K562 (cell line): Measurements from ENCODE around the gene SERTAD3. TPM values are rescaled to one million over a fixed set of nuclear protein-coding genes. Genes with fewer than 3 reads are reported as not detected.
A peak's percentile ranks its signal among the peaks of the same experiment; 100 is the strongest.
"Not testable (repeated sequence)": the region's sequence is repeated elsewhere in the genome, so short reads cannot be mapped to it uniquely, and the experiment has no call there.

ENCODE experiments used
- ATAC-seq: fragments of 200-7000 bp; cut with Tn5 transposase; 3 replicates; pipeline ENCODE4 v1.9.1; 2020; ENCODE audit warnings: moderate library complexity
- BruUV-seq: library from RNA; stranded (reverse); fragments of 400-500 nt; replicated peaks from 2 replicates; lab custom pipeline; 2021; lab: Mats Ljungman, UMichigan
- CTCF ChIA-PET: fragments of 300-600 bp; formaldehyde crosslinking; extraction: SDS; loops from one replicate; lab custom pipeline; 2021; ENCODE audit warnings: low intra/inter-chr PET ratio; lab: Yijun Ruan, JAX
- POLR2A ChIA-PET: fragments of 300-600, 350-650 bp; sonication (Branson Sonifier 250); formaldehyde crosslinking; extraction: SDS; loops from one replicate; lab custom pipeline; 2021; ENCODE audit warnings: antibody characterized with exemption, inconsistent platforms; lab: Yijun Ruan, JAX
- DNase-seq, 4 experiments: peaks; one replicate each; pipeline versions ENCODE4 v3.0.0 to v3.0.0-alpha.2; 2011 to 2018; ENCODE audit warnings: low spot score in 3 of 4, mixed read lengths in 3 of 4; ENCODE audit errors: extremely low read depth in 1 of 4
- FAIRE-seq: peaks from 2 replicates; lab custom pipeline; 2011; peaks lifted over from hg19 to GRCh38; lab: Jason Lieb, UNC
- H2AFZ ChIP-seq: 2 replicates; pipeline ENCODE4 v1.6.0; 2011; ENCODE audit warnings: low read depth, low read length, control low read depth, inconsistent platforms
- H3K27ac ChIP-seq: fragments of 200-600 bp; 3 replicates; pipeline ENCODE4 v1.8.0; 2011; ENCODE audit warnings: low read depth, mild to moderate bottlenecking, control low read depth, inconsistent platforms, low read length, moderate library complexity, mixed read lengths; ENCODE audit errors: extremely low read depth
- H3K27me3 ChIP-seq, 2 experiments: fragments of 300-600 bp in 1 of 2; 2 replicates in 1 of 2; 3 replicates in 1 of 2; pipeline versions ENCODE4 v1.6.0 to v1.8.0; 2011; ENCODE audit warnings: inconsistent platforms in 2 of 2, low read length in 2 of 2, mild to moderate bottlenecking in 1 of 2, mixed read lengths in 1 of 2, moderate library complexity in 1 of 2; ENCODE audit not compliant: control insufficient read depth in 2 of 2, insufficient read depth in 2 of 2
- H3K36me3 ChIP-seq: fragments of 300-600 bp; 3 replicates; pipeline ENCODE4 v1.8.0; 2011; ENCODE audit warnings: mild to moderate bottlenecking, low read length, inconsistent platforms; ENCODE audit not compliant: control insufficient read depth, insufficient read depth
- H3K4me1 ChIP-seq, 2 experiments: fragments of 200-600 bp in 1 of 2; replicated peaks in 1 of 2; 2 replicates in 1 of 2; 3 replicates in 1 of 2; pipeline versions ENCODE4 v1.5.1 to v1.8.0; 2011; ENCODE audit warnings: inconsistent platforms in 2 of 2, low read length in 2 of 2, mild to moderate bottlenecking in 1 of 2, mixed read lengths in 1 of 2, moderate library complexity in 1 of 2; ENCODE audit not compliant: control insufficient read depth in 2 of 2, insufficient read depth in 2 of 2
- H3K4me2 ChIP-seq: 2 replicates; pipeline ENCODE4 v1.6.1; 2011; ENCODE audit warnings: low read length, control low read depth, inconsistent platforms, mixed read lengths; ENCODE audit not compliant: insufficient read depth
- H3K4me3 ChIP-seq: fragments of 200-600 bp; sonication (generic), shearing (Covaris generic); 2 replicates; pipeline ENCODE4 v1.5.1; 2016; ENCODE audit warnings: control low read depth, inconsistent platforms
- H3K79me2 ChIP-seq: fragments of 200-600 bp; 3 replicates; pipeline ENCODE4 v1.8.0; 2011; ENCODE audit warnings: low read length, inconsistent platforms; ENCODE audit not compliant: control insufficient read depth, insufficient read depth
- H3K9ac ChIP-seq, 2 experiments: 2 replicates each; pipeline versions ENCODE4 v1.6.0 to v1.6.1; 2011; ENCODE audit warnings: low read depth in 2 of 2, low read length in 2 of 2, control low read depth in 1 of 2, inconsistent platforms in 1 of 2, mild to moderate bottlenecking in 1 of 2, mixed read lengths in 1 of 2; ENCODE audit not compliant: insufficient read depth in 1 of 2
- H3K9me1 ChIP-seq: one replicate; pipeline ENCODE4 v1.6.0; 2011; ENCODE audit warnings: inconsistent platforms, mild to moderate bottlenecking, low read length, moderate library complexity; ENCODE audit not compliant: control insufficient read depth, insufficient read depth
- H3K9me3 ChIP-seq: replicated peaks from 2 replicates; pipeline ENCODE4 v1.5.1; 2011; ENCODE audit warnings: low read depth, low read length, inconsistent platforms; ENCODE audit not compliant: control insufficient read depth, insufficient read depth
- H4K20me1 ChIP-seq: replicated peaks from 2 replicates; pipeline ENCODE4 v1.6.1; 2011; ENCODE audit warnings: low read length, inconsistent platforms, mixed read lengths; ENCODE audit not compliant: control insufficient read depth, insufficient read depth
- BCOR ChIP-seq: fragments of 450-650 bp; IDR thresholded peaks from 2 replicates; pipeline ENCODE4 v1.6.1; 2016
- BRCA1 ChIP-seq, 2 experiments: fragments of 450-650 bp in 1 of 2; sonication (generic) in 1 of 2; formaldehyde crosslinking in 1 of 2; IDR thresholded peaks; 2 replicates each; pipeline versions ENCODE4 v1.5.0 to v1.6.1; 2017 to 2020; ENCODE audit warnings: mild to moderate bottlenecking in 1 of 2, missing genetic modification reagents in 1 of 2
- DPF2 ChIP-seq: fragments of 450-650 bp; IDR thresholded peaks from 2 replicates; pipeline ENCODE4 v1.6.1; 2016
- KDM1A ChIP-seq, 2 experiments: fragments of 450-650 bp; IDR thresholded peaks; 2 replicates each; pipeline ENCODE4 v1.6.1; 2016; ENCODE audit warnings: mild to moderate bottlenecking in 2 of 2
- SMARCA5 ChIP-seq: fragments of 450-650 bp; IDR thresholded peaks from 2 replicates; pipeline ENCODE4 v1.6.1; 2016
- ZNF121 ChIP-seq: sonication (generic); formaldehyde crosslinking; conservative IDR thresholded peaks from 2 replicates; pipeline ENCODE4 v1.8.0; 2022; ENCODE audit warnings: missing genetic modification reagents
- WGBS: fragments of 100-300 bp; shearing (Covaris generic); methylation state at CpG from one replicate; pipeline ENCODE4 v1.1.6; 2016; ENCODE audit warnings: low coverage, mixed read lengths; ENCODE audit not compliant: insufficient coverage; ENCODE audit errors: missing lambda C conversion rate; 5-methylcytosine and 5-hydroxymethylcytosine counted together
- in situ Hi-C: fragments of 300-500 bp; cut with MboI; formaldehyde crosslinking; loops from 4 replicates; pipeline ENCODE4 v1.15.0; 2018; ENCODE audit warnings: inconsistent platforms, mixed read lengths
- intact Hi-C: fragments of 100-400 bp; cut with micrococcal nuclease; formaldehyde crosslinking; loops from 2 replicates; pipeline ENCODE4 v1.14.2; 2022
- polyA plus RNA-seq, 8 experiments: library from polyadenylated mRNA; depleted of rRNA in 4 of 8; stranded (reverse) in 5 of 8; unstranded in 3 of 8; fragments of >200 nt; fragmentation: Nextera tagmentation in 2 of 8; fragmentation: Illumina TruSeq in 1 of 8; extraction: Ambion mirVana in 2 of 8; extraction: Trizol in 1 of 8; gene quantifications; 2 replicates each; pipeline versions ENCODE4 v1.2.1 to v1.2.3, GENCODE V29; 2011 to 2014; ENCODE audit warnings: inconsistent platforms in 1 of 8, missing spikeins in 1 of 8
- total RNA-seq, 7 experiments: library from RNA; depleted of rRNA in 6 of 7; stranded (reverse); fragments of >200 nt in 6 of 7; fragmentation: Illumina TruSeq in 2 of 7; extraction: Trizol in 2 of 7; gene quantifications; 2 replicates each; pipeline versions ENCODE4 v1.2.1 to v1.2.3, GENCODE V29; 2011 to 2021; ENCODE audit warnings: low replicate concordance in 1 of 7
- TF ChIP-seq, protein P1 (sequence below): sonication (generic); formaldehyde crosslinking; IDR thresholded peaks from 2 replicates; pipeline ENCODE4 v1.8.1; 2023; ENCODE audit warnings: mild to moderate bottlenecking, missing genetic modification reagents
- TF ChIP-seq, protein P2 (sequence below), 2 experiments: fragments of 450-650 bp; conservative IDR thresholded peaks; 2 replicates each; pipeline ENCODE4 v1.6.1; 2017; ENCODE audit warnings: mild to moderate bottlenecking in 2 of 2, moderate library complexity in 2 of 2

The SERTAD3 gene
- total and polyA plus RNA-seq, 9 of the 15 experiments (the other 6 are each of a cell fraction or from before 2014, with no cell fraction given), result 5.4 to 28.9 (median 17.5) TPM

- BruUV-seq; DNase-seq; FAIRE-seq; CTCF ChIA-PET; H3K9me1 ChIP-seq; ATAC-seq; H3K4me3 ChIP-seq; H3K9me3 ChIP-seq; intact Hi-C loops; H3K27me3 ChIP-seq; H3K36me3 ChIP-seq; H3K79me2 ChIP-seq; H4K20me1 ChIP-seq; in situ Hi-C loops; TF ChIP-seq BRCA1 (IDR thresholded peaks at IDR 0.05): not testable (repeated sequence)
- WGBS, result 52% methylated on average over 8 of the region's 8 CpGs
- Histone ChIP-seq H3K4me1 (peaks cover 19 to 52% of the 10 kb centered on the region in 2 experiments; a peak in 4 of 5 replicates), H3K9ac (peak overlapping the region in 1 of 2 experiments; percentile 87; a peak in 1 of 4 replicates), H3K4me2 (peak overlapping the region; percentile 67), H2AFZ (peak overlapping the region; percentile 85), H3K27ac (peak overlapping the region; percentile 28; the same call in 1 of the 3 replicates)
- TF ChIP-seq ZNF121, result peak; percentile 99
- TF ChIP-seq SMARCA5, result 0 out of 2 replicates have a peak, but pooled peaks have one; percentile 51
- TF ChIP-seq, protein P1, sequence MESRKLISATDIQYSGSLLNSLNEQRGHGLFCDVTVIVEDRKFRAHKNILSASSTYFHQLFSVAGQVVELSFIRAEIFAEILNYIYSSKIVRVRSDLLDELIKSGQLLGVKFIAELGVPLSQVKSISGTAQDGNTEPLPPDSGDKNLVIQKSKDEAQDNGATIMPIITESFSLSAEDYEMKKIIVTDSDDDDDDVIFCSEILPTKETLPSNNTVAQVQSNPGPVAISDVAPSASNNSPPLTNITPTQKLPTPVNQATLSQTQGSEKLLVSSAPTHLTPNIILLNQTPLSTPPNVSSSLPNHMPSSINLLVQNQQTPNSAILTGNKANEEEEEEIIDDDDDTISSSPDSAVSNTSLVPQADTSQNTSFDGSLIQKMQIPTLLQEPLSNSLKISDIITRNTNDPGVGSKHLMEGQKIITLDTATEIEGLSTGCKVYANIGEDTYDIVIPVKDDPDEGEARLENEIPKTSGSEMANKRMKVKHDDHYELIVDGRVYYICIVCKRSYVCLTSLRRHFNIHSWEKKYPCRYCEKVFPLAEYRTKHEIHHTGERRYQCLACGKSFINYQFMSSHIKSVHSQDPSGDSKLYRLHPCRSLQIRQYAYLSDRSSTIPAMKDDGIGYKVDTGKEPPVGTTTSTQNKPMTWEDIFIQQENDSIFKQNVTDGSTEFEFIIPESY (CRISPR knock-in tag), result peak; percentile 73; the same call in 1 of the 2 replicates
- TF ChIP-seq BRCA1 (CRISPR knock-in tag; IDR thresholded peaks at IDR 0.05), result 0 out of 2 replicates have a peak, but pooled peaks have one; percentile 59
- peak; percentile 86 for TF ChIP-seq BCOR
- TF ChIP-seq, protein P2, sequence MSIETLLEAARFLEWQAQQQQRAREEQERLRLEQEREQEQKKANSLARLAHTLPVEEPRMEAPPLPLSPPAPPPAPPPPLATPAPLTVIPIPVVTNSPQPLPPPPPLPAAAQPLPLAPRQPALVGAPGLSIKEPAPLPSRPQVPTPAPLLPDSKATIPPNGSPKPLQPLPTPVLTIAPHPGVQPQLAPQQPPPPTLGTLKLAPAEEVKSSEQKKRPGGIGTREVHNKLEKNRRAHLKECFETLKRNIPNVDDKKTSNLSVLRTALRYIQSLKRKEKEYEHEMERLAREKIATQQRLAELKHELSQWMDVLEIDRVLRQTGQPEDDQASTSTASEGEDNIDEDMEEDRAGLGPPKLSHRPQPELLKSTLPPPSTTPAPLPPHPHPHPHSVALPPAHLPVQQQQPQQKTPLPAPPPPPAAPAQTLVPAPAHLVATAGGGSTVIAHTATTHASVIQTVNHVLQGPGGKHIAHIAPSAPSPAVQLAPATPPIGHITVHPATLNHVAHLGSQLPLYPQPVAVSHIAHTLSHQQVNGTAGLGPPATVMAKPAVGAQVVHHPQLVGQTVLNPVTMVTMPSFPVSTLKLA (conservative IDR thresholded peaks at IDR 0.05), result 0 out of 4 replicates have a peak, but pooled peaks of 1 of the 2 experiments have one; percentile 23
- TF ChIP-seq DPF2, result peak; percentile 34; the same call in 1 of the 2 replicates
- peak; percentile 53 to 77; a peak in 3 of 4 replicates for TF ChIP-seq KDM1A (IDR thresholded peaks at IDR 0.05)
- POLR2A ChIA-PET, result interaction anchor here (1.9 kb wide), 1 partner anchor 12 kb away, joined by 10 read pairs; no protein-coding TSS in a partner anchor
Measured at GRCh38 chr19:40408598-40408925, 35.6 kb downstream of the SERTAD3 start.
